ENCODE data around the gene CAMKMT.

GRCh38 chr2:44758591-44758990 lies 396.8 kb downstream of the CAMKMT start:
- TF ChIP-seq CTCF (conservative IDR thresholded peaks at IDR 0.05) (no peak), ZFX (IDR thresholded peaks at IDR 0.05) (no peak)
